K562 (cell line): ENCODE measurements around the gene ORC1. TPM values are rescaled to one million over a fixed set of nuclear protein-coding genes. Genes with fewer than 3 reads are reported as not detected.

ENCODE experiments used
- NFIC ChIP-seq: fragments of 450-650 bp; IDR thresholded peaks from 2 replicates; pipeline ENCODE4 v1.6.1; 2017; ENCODE audit warnings: mild to moderate bottlenecking, inconsistent platforms
- SMAD2 ChIP-seq: fragments of 150-350 bp; IDR thresholded peaks from 2 replicates; pipeline ENCODE4 v1.6.1; 2014; ENCODE audit warnings: low read depth, mild to moderate bottlenecking, low read length
- SMARCC2 ChIP-seq: fragments of 450-650 bp; IDR thresholded peaks from 2 replicates; pipeline ENCODE4 v1.6.1; 2017; ENCODE audit warnings: antibody characterized with exemption, moderate library complexity, mild to moderate bottlenecking, low read depth
- TARDBP ChIP-seq: fragments of 450-650 bp; IDR thresholded peaks from 2 replicates; pipeline ENCODE4 v1.6.1; 2016
- ZNF253 ChIP-seq: fragments of 250-450 bp; sonication (Bioruptor Pico); conservative IDR thresholded peaks from 2 replicates; pipeline ENCODE4 v1.6.1; 2021; ENCODE audit warnings: mild to moderate bottlenecking
- polyA plus RNA-seq, 8 experiments: library from polyadenylated mRNA; depleted of rRNA in 4 of 8; stranded (reverse) in 5 of 8; unstranded in 3 of 8; fragments of >200 nt; fragmentation: Nextera tagmentation in 2 of 8; fragmentation: Illumina TruSeq in 1 of 8; extraction: Ambion mirVana in 2 of 8; extraction: Trizol in 1 of 8; gene quantifications; 2 replicates each; pipeline versions ENCODE4 v1.2.1 to v1.2.3, GENCODE V29; 2011 to 2014; ENCODE audit warnings: inconsistent platforms in 1 of 8, missing spikeins in 1 of 8
- total RNA-seq, 7 experiments: library from RNA; depleted of rRNA in 6 of 7; stranded (reverse); fragments of >200 nt in 6 of 7; fragmentation: Illumina TruSeq in 2 of 7; extraction: Trizol in 2 of 7; gene quantifications; 2 replicates each; pipeline versions ENCODE4 v1.2.1 to v1.2.3, GENCODE V29; 2011 to 2021; ENCODE audit warnings: low replicate concordance in 1 of 7
- TF ChIP-seq, protein P1 (sequence below): fragments of 250-450 bp; sonication (Bioruptor Pico); IDR thresholded peaks from 2 replicates; pipeline ENCODE4 v1.4.0; 2020

ORC1 gene
- total and polyA plus RNA-seq, 9 of the 15 experiments (the other 6 are each of a cell fraction or from before 2014, with no cell fraction given): 26.4 to 91.6 (median 69.7) TPM

GRCh38 chr1:52365746-52366516 is 38.3 kb downstream of the ORC1 start, which contains the start of gene CC2D1B (continued):
- TF ChIP-seq ZNF253 (CRISPR knock-in tag) (0 out of 2 replicates have a peak, but pooled peaks have one; percentile 63), TARDBP (peak; percentile 49; the same call in 1 of the 2 replicates), NFIC (peak; percentile 63), SMARCC2 (no peak), SMAD2 (no peak)
- TF ChIP-seq, protein P1, sequence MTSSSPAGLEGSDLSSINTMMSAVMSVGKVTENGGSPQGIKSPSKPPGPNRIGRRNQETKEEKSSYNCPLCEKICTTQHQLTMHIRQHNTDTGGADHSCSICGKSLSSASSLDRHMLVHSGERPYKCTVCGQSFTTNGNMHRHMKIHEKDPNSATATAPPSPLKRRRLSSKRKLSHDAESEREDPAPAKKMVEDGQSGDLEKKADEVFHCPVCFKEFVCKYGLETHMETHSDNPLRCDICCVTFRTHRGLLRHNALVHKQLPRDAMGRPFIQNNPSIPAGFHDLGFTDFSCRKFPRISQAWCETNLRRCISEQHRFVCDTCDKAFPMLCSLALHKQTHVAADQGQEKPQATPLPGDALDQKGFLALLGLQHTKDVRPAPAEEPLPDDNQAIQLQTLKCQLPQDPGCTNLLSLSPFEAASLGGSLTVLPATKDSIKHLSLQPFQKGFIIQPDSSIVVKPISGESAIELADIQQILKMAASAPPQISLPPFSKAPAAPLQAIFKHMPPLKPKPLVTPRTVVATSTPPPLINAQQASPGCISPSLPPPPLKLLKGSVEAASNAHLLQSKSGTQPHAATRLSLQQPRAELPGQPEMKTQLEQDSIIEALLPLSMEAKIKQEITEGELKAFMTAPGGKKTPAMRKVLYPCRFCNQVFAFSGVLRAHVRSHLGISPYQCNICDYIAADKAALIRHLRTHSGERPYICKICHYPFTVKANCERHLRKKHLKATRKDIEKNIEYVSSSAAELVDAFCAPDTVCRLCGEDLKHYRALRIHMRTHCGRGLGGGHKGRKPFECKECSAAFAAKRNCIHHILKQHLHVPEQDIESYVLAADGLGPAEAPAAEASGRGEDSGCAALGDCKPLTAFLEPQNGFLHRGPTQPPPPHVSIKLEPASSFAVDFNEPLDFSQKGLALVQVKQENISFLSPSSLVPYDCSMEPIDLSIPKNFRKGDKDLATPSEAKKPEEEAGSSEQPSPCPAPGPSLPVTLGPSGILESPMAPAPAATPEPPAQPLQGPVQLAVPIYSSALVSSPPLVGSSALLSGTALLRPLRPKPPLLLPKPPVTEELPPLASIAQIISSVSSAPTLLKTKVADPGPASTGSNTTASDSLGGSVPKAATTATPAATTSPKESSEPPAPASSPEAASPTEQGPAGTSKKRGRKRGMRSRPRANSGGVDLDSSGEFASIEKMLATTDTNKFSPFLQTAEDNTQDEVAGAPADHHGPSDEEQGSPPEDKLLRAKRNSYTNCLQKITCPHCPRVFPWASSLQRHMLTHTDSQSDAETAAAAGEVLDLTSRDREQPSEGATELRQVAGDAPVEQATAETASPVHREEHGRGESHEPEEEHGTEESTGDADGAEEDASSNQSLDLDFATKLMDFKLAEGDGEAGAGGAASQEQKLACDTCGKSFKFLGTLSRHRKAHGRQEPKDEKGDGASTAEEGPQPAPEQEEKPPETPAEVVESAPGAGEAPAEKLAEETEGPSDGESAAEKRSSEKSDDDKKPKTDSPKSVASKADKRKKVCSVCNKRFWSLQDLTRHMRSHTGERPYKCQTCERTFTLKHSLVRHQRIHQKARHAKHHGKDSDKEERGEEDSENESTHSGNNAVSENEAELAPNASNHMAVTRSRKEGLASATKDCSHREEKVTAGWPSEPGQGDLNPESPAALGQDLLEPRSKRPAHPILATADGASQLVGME (CRISPR knock-in tag): no peak
